Suprapubic skin (tissue), 4 donors: ENCODE results near the gene OSBPL2.

Experiments
- CTCF ChIP-seq, 2 donors: fragments of 200-600 bp in 1 of 2; fragments of 450-650 bp in 1 of 2; sonication (generic) in 1 of 2; IDR thresholded peaks; one replicate each; pipeline ENCODE4 v1.5.1; 2016 to 2019; ENCODE audit warnings: antibody characterized with exemption in 2 of 2, mild to moderate bottlenecking in 1 of 2, moderate library complexity in 1 of 2
- EP300 ChIP-seq: sonication (generic); formaldehyde crosslinking; IDR thresholded peaks from one replicate; pipeline ENCODE4 v1.6.1; 2017; ENCODE audit warnings: antibody characterized with exemption
- POLR2A ChIP-seq, 2 donors: fragments of 450-650 bp; IDR thresholded peaks; one replicate each; pipeline ENCODE4 v1.6.1; 2017; ENCODE audit warnings: antibody characterized with exemption in 2 of 2, mild to moderate bottlenecking in 2 of 2, moderate library complexity in 2 of 2
- POLR2AphosphoS5 ChIP-seq, 3 donors: sonication (generic); formaldehyde crosslinking; IDR thresholded peaks; one replicate each; pipeline ENCODE4 v1.6.1; 2017; ENCODE audit warnings: antibody characterized with exemption in 3 of 3

DNA sequence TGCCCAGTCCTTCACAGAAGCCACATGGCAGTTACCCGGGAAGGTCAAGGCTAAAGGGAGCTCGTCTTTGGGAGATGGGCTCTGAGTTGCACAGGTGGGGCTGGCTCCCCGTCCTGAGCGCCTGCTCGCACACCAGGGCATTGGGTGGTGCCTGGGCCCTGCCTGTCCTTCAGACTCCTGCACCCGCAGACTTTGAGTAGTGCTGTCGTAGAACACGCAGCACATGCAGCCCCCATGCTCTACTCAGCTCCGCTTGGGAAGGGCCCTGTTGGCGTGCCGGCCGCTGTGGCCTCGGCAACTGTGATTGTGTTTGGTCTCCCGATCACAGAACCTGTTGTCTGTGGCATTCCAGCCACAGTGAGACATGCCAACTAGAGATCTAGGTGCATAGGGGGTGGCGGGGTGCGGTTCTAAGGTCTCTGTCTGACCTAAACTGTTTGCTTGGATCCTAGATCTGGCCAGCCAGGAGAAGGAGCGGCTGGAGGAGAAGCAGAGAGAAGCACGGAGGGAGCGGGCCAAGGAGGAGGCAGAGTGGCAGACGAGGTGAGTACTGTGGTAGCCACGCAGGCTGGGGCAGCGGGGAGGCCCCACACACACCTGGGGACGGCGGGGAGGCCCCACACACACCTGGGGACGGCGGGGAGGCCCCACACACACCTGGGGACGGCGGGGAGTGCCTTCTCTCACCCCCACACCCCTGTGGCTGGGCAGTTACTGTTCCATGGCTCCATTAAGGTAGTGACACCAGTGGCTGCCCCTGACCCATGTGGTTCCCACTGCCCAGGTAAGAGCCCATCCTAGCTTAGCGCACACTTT lies 53.1 kb downstream of the OSBPL2 start:
- TF ChIP-seq POLR2A (IDR thresholded peaks at IDR 0.05): no peak
- TF ChIP-seq POLR2AphosphoS5 (IDR thresholded peaks at IDR 0.05): no peak
- TF ChIP-seq CTCF (IDR thresholded peaks at IDR 0.05): no peak
- TF ChIP-seq EP300: no peak
